Loucy (cell line): ENCODE data around the gene ALG3.

Source experiments
- H2AFZ ChIP-seq: fragments of 200-600 bp; sonication (generic); 2 replicates; pipeline ENCODE4 v1.6.0; 2016; ENCODE audit warnings: antibody characterized with exemption, mild to moderate bottlenecking, low read length, moderate library complexity
- H3F3A ChIP-seq: fragments of 200-600 bp; 2 replicates; pipeline ENCODE4 v1.6.0; 2016; ENCODE audit warnings: antibody characterized with exemption, low read depth, mild to moderate bottlenecking
- H3K27me3 ChIP-seq: fragments of 200-600 bp; sonication (generic); 2 replicates; pipeline ENCODE4 v1.6.1; 2014; ENCODE audit warnings: low read length, mild to moderate bottlenecking; ENCODE audit not compliant: insufficient read depth, poor library complexity, severe bottlenecking
- H3K36me3 ChIP-seq: fragments of 200-600 bp; sonication (generic); 2 replicates; pipeline ENCODE4 v1.6.1; 2016; ENCODE audit warnings: low read length; ENCODE audit not compliant: insufficient read depth
- H3K4me1 ChIP-seq: fragments of 200-600 bp; sonication (generic); 2 replicates; pipeline ENCODE4 v1.5.1; 2014; ENCODE audit warnings: low read length, mild to moderate bottlenecking; ENCODE audit not compliant: insufficient read depth, poor library complexity, severe bottlenecking
- H3K4me2 ChIP-seq: fragments of 200-600 bp; sonication (generic); 2 replicates; pipeline ENCODE4 v1.6.0; 2014; ENCODE audit warnings: antibody characterized with exemption, low read length, low read depth, mild to moderate bottlenecking; ENCODE audit not compliant: poor library complexity, severe bottlenecking
- H3K4me3 ChIP-seq: fragments of 200-600 bp; sonication (generic); 2 replicates; pipeline ENCODE4 v1.5.1; 2014; ENCODE audit warnings: low read length, mild to moderate bottlenecking, mixed read lengths; ENCODE audit not compliant: poor library complexity, severe bottlenecking
- H3K79me2 ChIP-seq: fragments of 200-600 bp; sonication (generic); 2 replicates; pipeline ENCODE4 v1.6.1; 2014; ENCODE audit warnings: low read length; ENCODE audit not compliant: insufficient read depth
- H3K9ac ChIP-seq: fragments of 200-600 bp; sonication (generic); 2 replicates; pipeline ENCODE4 v1.6.0; 2014; ENCODE audit warnings: mild to moderate bottlenecking, low read depth, low read length, moderate library complexity; ENCODE audit not compliant: poor library complexity, severe bottlenecking
- H3K9me2 ChIP-seq: fragments of 200-600 bp; sonication (generic); replicated peaks from 2 replicates; pipeline ENCODE4 v1.6.1; 2016; ENCODE audit warnings: low read depth, low read length, mixed read lengths
- H3K9me3 ChIP-seq: fragments of 200-600 bp; sonication (generic); 2 replicates; pipeline ENCODE4 v1.6.1; 2014; ENCODE audit warnings: mild to moderate bottlenecking, antibody characterized with exemption, low read length, low read depth; ENCODE audit not compliant: insufficient read depth
- H4K20me1 ChIP-seq: fragments of 200-600 bp; sonication (generic); 2 replicates; pipeline ENCODE4 v1.6.0; 2014; ENCODE audit warnings: antibody characterized with exemption, low read length, mild to moderate bottlenecking; ENCODE audit not compliant: insufficient read depth, poor library complexity, severe bottlenecking
- CTCF ChIP-seq: fragments of 200-600 bp; sonication (generic); conservative IDR thresholded peaks from 2 replicates; pipeline ENCODE4 v1.5.1; 2014; ENCODE audit warnings: mild to moderate bottlenecking, antibody characterized with exemption, low read length
- EZH2phosphoT487 ChIP-seq: fragments of 200-600 bp; IDR thresholded peaks from 2 replicates; pipeline ENCODE4 v1.6.1; 2018; ENCODE audit warnings: antibody characterized with exemption, mild to moderate bottlenecking, moderate library complexity, borderline replicate concordance

The ALG3 gene

GRCh38 chr3:184237211-184237610 lies 11.6 kb downstream of the ALG3 start:
- H3F3A ChIP-seq, result no peaks in the 10 kb centered on the region
- H2AFZ ChIP-seq, result no peak overlapping the region
- no peaks in the 10 kb centered on the region for H3K9me3 ChIP-seq
- H3K27me3 ChIP-seq, result no peaks in the 10 kb centered on the region
- TF ChIP-seq EZH2phosphoT487, result no peak
- no peak for TF ChIP-seq CTCF
- no peak overlapping the region for H3K4me2 ChIP-seq
- no peaks in the 10 kb centered on the region for H3K4me1 ChIP-seq
- no peaks in the 10 kb centered on the region for H3K79me2 ChIP-seq
- no peaks in the 10 kb centered on the region for H4K20me1 ChIP-seq
- no peaks in the 10 kb centered on the region for H3K9me2 ChIP-seq
- H3K9ac ChIP-seq, result no peak overlapping the region
- peaks cover 2% of the 10 kb centered on the region; the same call in 1 of the 2 replicates for H3K36me3 ChIP-seq
- no peak overlapping the region for H3K4me3 ChIP-seq

- Histone ChIP-seq H3K4me2 (no peak overlapping the region), H3F3A (no peaks in the 10 kb centered on the region), H3K36me3 (no peaks in the 10 kb centered on the region), H2AFZ (no peak overlapping the region), H3K9me2 (no peaks in the 10 kb centered on the region), H4K20me1 (no peaks in the 10 kb centered on the region), H3K79me2 (no peaks in the 10 kb centered on the region), H3K4me1 (no peaks in the 10 kb centered on the region), H3K9ac (no peak overlapping the region), H3K9me3 (no peaks in the 10 kb centered on the region), H3K4me3 (no peak overlapping the region), H3K27me3 (no peaks in the 10 kb centered on the region)
- no peak for TF ChIP-seq CTCF
- no peak for TF ChIP-seq EZH2phosphoT487
These were observed 12.1 kb downstream of the ALG3 start for GRCh38 chr3:184236636-184237035.

- Histone ChIP-seq H3K4me2 (no peak overlapping the region), H3K9me2 (no peaks in the 10 kb centered on the region), H4K20me1 (no peaks in the 10 kb centered on the region), H3K9me3 (no peaks in the 10 kb centered on the region), H3K27me3 (no peaks in the 10 kb centered on the region), H2AFZ (no peak overlapping the region), H3K4me3 (no peak overlapping the region), H3F3A (no peaks in the 10 kb centered on the region), H3K79me2 (no peaks in the 10 kb centered on the region), H3K4me1 (no peaks in the 10 kb centered on the region), H3K36me3 (no peaks in the 10 kb centered on the region), H3K9ac (no peak overlapping the region)
- TF ChIP-seq EZH2phosphoT487, result no peak
- no peak for TF ChIP-seq CTCF
These were observed 12.7 kb downstream of the ALG3 start for GRCh38 chr3:184236033-184236410.
